Esophagus squamous epithelium (tissue), 5 donors: ENCODE measurements around the gene TBC1D9. TPM values are rescaled to one million over a fixed set of nuclear protein-coding genes. Genes with fewer than 3 reads are reported as not detected.

Experiments used
- DNase-seq: peaks from one replicate; lab custom pipeline; 2025; lab: John Stamatoyannopoulos, UW
- H3K27ac ChIP-seq, 4 donors: fragments of 200-600 bp; sonication (generic); one replicate each; pipeline ENCODE4 v1.5.1; 2016 to 2019; ENCODE audit warnings: mild to moderate bottlenecking in 1 of 4
- H3K27me3 ChIP-seq, 4 donors: fragments of 200-600 bp; sonication (generic); 1 replicate in 3 of 4; 2 replicates in 1 of 4; pipeline versions ENCODE4 v1.5.1 to v1.6.0; 2017 to 2021; ENCODE audit warnings: antibody characterized with exemption in 1 of 4
- H3K36me3 ChIP-seq, 3 donors: fragments of 200-600 bp; sonication (generic); one replicate each; pipeline ENCODE4 v1.5.1; 2016 to 2019
- H3K4me1 ChIP-seq, 3 donors: fragments of 200-600 bp; sonication (generic); one replicate each; pipeline ENCODE4 v1.5.1; 2017 to 2019
- H3K4me3 ChIP-seq, 4 donors: fragments of 200-600 bp; sonication (generic); 1 replicate in 3 of 4; 2 replicates in 1 of 4; pipeline ENCODE4 v1.5.1; 2016 to 2019; ENCODE audit warnings: mild to moderate bottlenecking in 2 of 4, moderate library complexity in 1 of 4
- H3K9me3 ChIP-seq, 3 donors: fragments of 200-600 bp; sonication (generic); one replicate each; pipeline ENCODE4 v1.5.1; 2016 to 2019
- POLR2A ChIP-seq, 4 donors: fragments of 450-650 bp; IDR thresholded peaks; one replicate each; pipeline ENCODE4 v1.6.1; 2017; ENCODE audit warnings: antibody characterized with exemption in 4 of 4, mild to moderate bottlenecking in 4 of 4, moderate library complexity in 3 of 4
- WGBS, 2 donors: methylation state at CpG; one replicate each; pipeline ENCODE4 v1.1.5; 2018; 5-methylcytosine and 5-hydroxymethylcytosine counted together
- intact Hi-C: fragments of 100-400 bp; cut with DNase I; formaldehyde crosslinking; loops from one replicate; pipeline ENCODE4 v1.15.0; 2022
- total RNA-seq, 4 donors: library from RNA; depleted of rRNA; stranded (reverse); fragments of >200 nt; gene quantifications; one replicate each; pipeline ENCODE4 v1.1.0, GENCODE V29; 2016
- TF ChIP-seq, protein P1 (sequence below), 6 experiments: fragments of 450-650 bp in 4 of 6; fragments of 200-600 bp in 2 of 6; sonication (generic) in 2 of 6; IDR thresholded peaks; one replicate each; pipeline ENCODE4 v1.5.1; 2016 to 2019; ENCODE audit warnings: antibody characterized with exemption in 6 of 6, mild to moderate bottlenecking in 4 of 6, moderate library complexity in 4 of 6
- donor health status: DM: yes; HTN: yes; CAD: no.

The TBC1D9 gene
- total RNA-seq, 4 donors from 2014 or later, result 8.6 to 21.0 (median 11.5) TPM

DNA sequence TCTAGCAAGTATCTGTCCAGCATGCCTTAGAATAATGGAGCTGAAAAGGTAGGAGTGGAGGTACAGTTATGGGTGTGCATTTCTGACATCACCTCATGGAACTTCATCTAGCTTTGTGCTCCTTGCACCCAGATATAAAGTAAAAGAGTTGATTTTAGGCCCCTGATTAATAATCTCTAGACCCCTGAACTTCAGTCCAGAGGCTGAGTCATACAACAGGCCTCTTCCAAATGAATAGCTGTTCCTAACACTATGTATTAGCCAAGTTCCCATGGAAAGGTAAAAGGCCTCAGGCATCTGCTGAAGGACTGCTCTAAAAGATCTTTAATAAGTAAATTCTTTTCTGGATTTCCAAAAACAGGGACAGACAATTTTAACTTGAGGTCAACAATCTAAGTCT lies 16.2 kb downstream of the TBC1D9 start:
- H3K36me3 ChIP-seq, result no peaks in the 10 kb centered on the region
- peaks cover 3 to 75% (median 22%) of the 10 kb centered on the region in 3 donors for H3K4me1 ChIP-seq
- no peak for DNase-seq
- no peaks in the 10 kb centered on the region for H3K27me3 ChIP-seq
- no peak overlapping the region for H3K4me3 ChIP-seq
- intact Hi-C loops, result no loop called here
- TF ChIP-seq, protein P1, sequence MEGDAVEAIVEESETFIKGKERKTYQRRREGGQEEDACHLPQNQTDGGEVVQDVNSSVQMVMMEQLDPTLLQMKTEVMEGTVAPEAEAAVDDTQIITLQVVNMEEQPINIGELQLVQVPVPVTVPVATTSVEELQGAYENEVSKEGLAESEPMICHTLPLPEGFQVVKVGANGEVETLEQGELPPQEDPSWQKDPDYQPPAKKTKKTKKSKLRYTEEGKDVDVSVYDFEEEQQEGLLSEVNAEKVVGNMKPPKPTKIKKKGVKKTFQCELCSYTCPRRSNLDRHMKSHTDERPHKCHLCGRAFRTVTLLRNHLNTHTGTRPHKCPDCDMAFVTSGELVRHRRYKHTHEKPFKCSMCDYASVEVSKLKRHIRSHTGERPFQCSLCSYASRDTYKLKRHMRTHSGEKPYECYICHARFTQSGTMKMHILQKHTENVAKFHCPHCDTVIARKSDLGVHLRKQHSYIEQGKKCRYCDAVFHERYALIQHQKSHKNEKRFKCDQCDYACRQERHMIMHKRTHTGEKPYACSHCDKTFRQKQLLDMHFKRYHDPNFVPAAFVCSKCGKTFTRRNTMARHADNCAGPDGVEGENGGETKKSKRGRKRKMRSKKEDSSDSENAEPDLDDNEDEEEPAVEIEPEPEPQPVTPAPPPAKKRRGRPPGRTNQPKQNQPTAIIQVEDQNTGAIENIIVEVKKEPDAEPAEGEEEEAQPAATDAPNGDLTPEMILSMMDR (IDR thresholded peaks at IDR 0.05), result no peak
- no peak for TF ChIP-seq POLR2A (IDR thresholded peaks at IDR 0.05)
- no peak overlapping the region for H3K27ac ChIP-seq
- H3K9me3 ChIP-seq, result no peaks in the 10 kb centered on the region

DNA sequence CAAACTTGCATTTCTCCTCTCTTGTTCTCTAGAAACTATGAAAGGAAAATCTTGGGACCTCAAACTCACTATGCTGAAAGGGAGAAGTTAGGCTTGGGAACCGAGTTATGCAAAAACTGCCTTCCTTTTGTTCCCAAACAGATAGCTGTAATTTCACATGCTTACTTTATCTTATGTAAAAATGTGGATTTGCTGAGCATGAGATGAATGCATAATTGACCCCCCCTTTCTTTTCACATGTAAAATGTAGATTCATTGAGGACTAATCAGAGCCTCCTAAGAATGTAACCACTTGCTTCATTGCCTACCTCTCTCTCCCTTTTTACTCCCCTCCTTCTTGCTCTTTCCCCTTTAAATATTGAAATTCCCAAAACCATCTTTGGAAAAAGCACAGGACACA lies 18.0 kb downstream of the TBC1D9 start:
- WGBS, 2 donors, result 71 to 75% methylated on average over 1 of the region's 1 CpG
- H3K27me3 ChIP-seq, result no peaks in the 10 kb centered on the region
- TF ChIP-seq, protein P1 (IDR thresholded peaks at IDR 0.05), result no peak
- no peak for TF ChIP-seq POLR2A (IDR thresholded peaks at IDR 0.05)

DNA sequence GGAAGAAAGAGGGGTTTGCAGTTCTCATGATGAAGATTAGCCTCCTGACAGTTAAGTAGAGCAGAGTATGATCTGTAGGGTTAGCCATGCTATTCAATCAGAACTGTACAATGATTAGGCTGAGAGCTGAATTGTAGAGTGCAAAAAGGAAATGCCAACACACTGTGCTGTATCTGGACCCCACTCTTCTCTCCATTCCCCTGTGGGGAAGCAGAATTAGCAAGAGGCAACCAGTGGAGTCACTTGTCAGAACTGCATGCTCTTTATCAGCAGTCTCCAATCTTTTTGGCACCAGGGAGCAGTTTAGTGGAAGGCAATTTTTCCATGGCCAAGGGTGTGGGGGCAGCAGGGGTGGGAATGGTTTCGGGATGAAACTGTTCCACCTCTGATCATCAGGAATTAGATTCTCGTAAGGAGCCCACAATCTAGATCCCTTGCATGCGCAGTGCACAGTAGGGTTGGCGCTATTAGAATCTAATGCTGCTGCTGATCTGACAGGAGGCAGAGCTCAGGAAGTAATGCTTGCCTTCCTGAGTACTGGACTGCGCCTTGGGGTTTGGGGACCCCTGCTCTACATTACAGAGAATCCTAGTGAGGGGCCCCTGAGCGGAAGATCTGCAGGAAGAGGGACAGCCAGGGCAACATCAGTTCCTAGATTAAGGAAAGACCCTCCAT lies 19.4 kb downstream of the TBC1D9 start:
- H3K4me1 ChIP-seq, result peaks cover 0 to 75% (median 15%) of the 10 kb centered on the region in 3 donors
- no peak overlapping the region for H3K27ac ChIP-seq
- TF ChIP-seq POLR2A (IDR thresholded peaks at IDR 0.05), result no peak
- TF ChIP-seq, protein P1 (IDR thresholded peaks at IDR 0.05), result no peak
- intact Hi-C loops, result no loop called here
- 94 to 100% methylated on average over 2 to 6 of the region's 6 CpGs for WGBS, 2 donors
- no peak for DNase-seq
- no peak overlapping the region for H3K4me3 ChIP-seq
- H3K9me3 ChIP-seq, result no peaks in the 10 kb centered on the region
- H3K27me3 ChIP-seq, result no peaks in the 10 kb centered on the region
- no peaks in the 10 kb centered on the region for H3K36me3 ChIP-seq

More for the DNA sequence above, 18.0 kb downstream of the TBC1D9 start:
- Histone ChIP-seq H3K4me3 (no peak overlapping the region), H3K36me3 (no peaks in the 10 kb centered on the region), H3K9me3 (no peaks in the 10 kb centered on the region), H3K27ac (no peak overlapping the region), H3K4me1 (peaks cover 0 to 76% (median 21%) of the 10 kb centered on the region in 3 donors)
- intact Hi-C loops, result no loop called here
- no peak for DNase-seq

DNA sequence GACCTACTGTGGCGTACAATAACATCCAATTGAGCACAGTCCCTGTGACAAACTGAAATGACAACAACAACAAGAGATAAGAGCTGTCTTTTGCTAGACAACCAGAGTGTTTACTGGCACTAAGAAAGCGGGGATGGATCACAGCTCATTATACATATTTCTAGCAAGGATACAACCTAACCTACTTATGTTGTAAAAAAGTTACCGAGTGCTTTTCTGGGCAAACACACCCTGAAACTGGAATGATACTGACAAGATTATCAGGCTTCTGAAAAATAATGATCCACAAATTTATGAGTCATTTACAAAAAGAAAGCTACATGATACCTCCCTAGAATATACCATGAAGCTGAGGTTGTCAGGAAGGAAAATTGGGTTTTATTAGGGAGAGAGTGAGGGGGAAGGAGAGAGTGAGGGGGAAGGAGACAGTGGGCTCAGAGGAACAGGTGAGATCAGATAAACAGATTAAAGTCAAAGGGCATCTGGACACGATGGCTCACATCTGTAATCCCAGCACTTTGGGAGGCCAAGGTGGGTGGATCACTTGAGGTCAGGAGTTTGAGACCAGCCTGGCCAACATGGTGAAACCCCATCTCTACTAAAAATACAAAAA lies 20.3 kb downstream of the TBC1D9 start:
- TF ChIP-seq POLR2A (IDR thresholded peaks at IDR 0.05), result no peak
- TF ChIP-seq, protein P1 (IDR thresholded peaks at IDR 0.05), result no peak
- WGBS, 2 donors, result 73 to 83% methylated on average over 4 of the region's 4 CpGs
- H3K4me1 ChIP-seq, result peaks cover 0 to 68% (median 15%) of the 10 kb centered on the region in 3 donors
- intact Hi-C loops, result no loop called here
- H3K36me3 ChIP-seq, result no peaks in the 10 kb centered on the region
- DNase-seq, result no peak
- H3K27ac ChIP-seq, result no peak overlapping the region
- H3K27me3 ChIP-seq, result no peaks in the 10 kb centered on the region
- no peaks in the 10 kb centered on the region for H3K9me3 ChIP-seq
- H3K4me3 ChIP-seq, result no peak overlapping the region

DNA sequence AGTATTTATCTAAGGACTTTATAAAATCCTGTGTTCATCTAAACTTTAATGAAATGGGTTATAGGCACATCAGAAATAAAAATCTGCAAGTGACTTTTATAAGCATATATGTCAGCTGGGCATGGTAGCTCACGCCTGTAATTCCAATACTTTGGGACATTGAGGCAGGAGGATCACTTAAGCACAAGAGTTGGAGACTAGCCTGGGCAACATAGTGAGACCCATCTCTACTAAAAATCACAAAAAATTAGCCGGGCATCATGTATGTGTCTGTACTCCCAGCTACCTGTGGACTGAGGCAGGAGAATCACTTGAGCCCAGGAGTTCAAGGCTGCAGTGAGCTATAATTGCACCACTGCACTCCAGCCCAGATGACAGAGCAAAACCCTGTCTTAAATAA lies 20.9 kb downstream of the TBC1D9 start:
- H3K27ac ChIP-seq, result no peak overlapping the region
- H3K4me1 ChIP-seq, result peaks cover 0 to 67% (median 18%) of the 10 kb centered on the region in 3 donors
- H3K36me3 ChIP-seq, result no peaks in the 10 kb centered on the region
- 90 to 100% methylated on average over 2 of the region's 2 CpGs for WGBS, 2 donors
- H3K9me3 ChIP-seq, result no peaks in the 10 kb centered on the region
- no peak overlapping the region for H3K4me3 ChIP-seq
- no peaks in the 10 kb centered on the region for H3K27me3 ChIP-seq
- intact Hi-C loops, result no loop called here
- TF ChIP-seq POLR2A (IDR thresholded peaks at IDR 0.05), result no peak
- TF ChIP-seq, protein P1 (IDR thresholded peaks at IDR 0.05), result no peak
- no peak for DNase-seq
